PC-3 (cell line): ENCODE data around the gene ARHGAP42. TPM values are rescaled to one million over a fixed set of nuclear protein-coding genes. Genes with fewer than 3 reads are reported as not detected.

Experiments used
- ATAC-seq: fragments of 200-7000 bp; cut with Tn5 transposase; 2 replicates; pipeline ENCODE4 v1.9.1; 2020; ENCODE audit warnings: mild to moderate bottlenecking, moderate library complexity
- BruUV-seq: library from RNA; stranded (reverse); fragments of 400-500 nt; replicated peaks from 2 replicates; lab custom pipeline; 2021; lab: Mats Ljungman, UMichigan
- CTCF ChIA-PET: fragments of 300-600 bp; sonication (Branson Sonifier 250); formaldehyde crosslinking; loops from one replicate; lab custom pipeline; 2022; ENCODE audit warnings: antibody characterized with exemption; lab: Charles Lee
- POLR2A ChIA-PET: fragments of 300-600 bp; sonication (Branson Sonifier 250); formaldehyde crosslinking; loops from one replicate; lab custom pipeline; 2022; ENCODE audit warnings: antibody characterized with exemption; ENCODE audit not compliant: unreplicated experiment; lab: Charles Lee
- DNase-seq: peaks from one replicate; pipeline ENCODE4 v3.0.0-alpha.2; 2015
- H2AFZ ChIP-seq: fragments of 300-600 bp; sonication (generic); 2 replicates; pipeline ENCODE4 v1.6.0; 2016; ENCODE audit warnings: antibody characterized with exemption, low read length
- H3F3A ChIP-seq: fragments of 300-600 bp; sonication (generic); one replicate; pipeline ENCODE4 v1.6.0; 2017; ENCODE audit warnings: antibody characterized with exemption, low read length, control low read depth, mild to moderate bottlenecking; ENCODE audit not compliant: unreplicated experiment
- H3K27ac ChIP-seq: fragments of 300-600 bp; sonication (generic); 2 replicates; pipeline ENCODE4 v1.5.1; 2016; ENCODE audit warnings: mild to moderate bottlenecking, low read length
- H3K27me3 ChIP-seq: fragments of 300-600 bp; sonication (generic); 2 replicates; pipeline ENCODE4 v1.6.1; 2016; ENCODE audit warnings: low read length, mixed read lengths
- H3K36me3 ChIP-seq: fragments of 300-600 bp; sonication (generic); 2 replicates; pipeline ENCODE4 v1.6.1; 2016; ENCODE audit warnings: low read depth, mixed run types, low read length, mixed read lengths
- H3K4me1 ChIP-seq: fragments of 300-600 bp; sonication (generic); 2 replicates; pipeline ENCODE4 v1.5.1; 2016; ENCODE audit warnings: low read length; ENCODE audit not compliant: insufficient read depth
- H3K4me2 ChIP-seq: fragments of 300-600 bp; sonication (generic); 2 replicates; pipeline ENCODE4 v1.6.0; 2016; ENCODE audit warnings: low read length
- H3K4me3 ChIP-seq: fragments of 300-600 bp; sonication (generic); 2 replicates; pipeline ENCODE4 v1.5.1; 2016; ENCODE audit warnings: mild to moderate bottlenecking, low read length, mixed read lengths
- H3K79me2 ChIP-seq: fragments of 300-600 bp; sonication (generic); 2 replicates; pipeline ENCODE4 v1.6.1; 2017; ENCODE audit warnings: low read length, mixed read lengths
- H3K9ac ChIP-seq: fragments of 300-600 bp; sonication (generic); 2 replicates; pipeline ENCODE4 v1.6.0; 2016; ENCODE audit warnings: mild to moderate bottlenecking, low read length
- H3K9me2 ChIP-seq: fragments of 300-600 bp; sonication (generic); replicated peaks from 2 replicates; pipeline ENCODE4 v1.6.1; 2016; ENCODE audit warnings: mixed run types, low read length, mixed read lengths
- H3K9me3 ChIP-seq: fragments of 300-600 bp; sonication (generic); 2 replicates; pipeline ENCODE4 v1.6.1; 2016; ENCODE audit warnings: low read length, mixed read lengths
- H4K20me1 ChIP-seq: fragments of 300-600 bp; sonication (generic); 2 replicates; pipeline ENCODE4 v1.6.1; 2016; ENCODE audit warnings: low read length, mixed read lengths
- CTCF ChIP-seq: fragments of 300-600 bp; sonication (generic); conservative IDR thresholded peaks from 2 replicates; pipeline ENCODE4 v1.5.1; 2017; ENCODE audit warnings: antibody characterized with exemption, low read depth, mild to moderate bottlenecking, low read length
- EZH2 ChIP-seq: fragments of 300-600 bp; sonication (generic); IDR thresholded peaks from one replicate; pipeline ENCODE4 v1.6.1; 2017; ENCODE audit warnings: antibody characterized with exemption, mild to moderate bottlenecking, low read length; ENCODE audit not compliant: unreplicated experiment
- EZH2phosphoT487 ChIP-seq: fragments of 300-600 bp; sonication (generic); IDR thresholded peaks from 2 replicates; pipeline ENCODE4 v1.6.1; 2018; ENCODE audit warnings: mild to moderate bottlenecking, antibody characterized with exemption, low read length, borderline replicate concordance
- intact Hi-C: fragments of 100-400 bp; cut with micrococcal nuclease; formaldehyde crosslinking; loops from 2 replicates; pipeline ENCODE4 v1.9.0; 2023
- total RNA-seq: library from RNA; depleted of rRNA; stranded (reverse); fragments of >200 nt; gene quantifications from 2 replicates; pipeline ENCODE4 v1.2.3, GENCODE V29; 2014

ARHGAP42 gene
- total RNA-seq, 1 experiment from 2014 or later = 12.1 TPM

GRCh38 chr11:100672498-100673033 is 14.5 kb upstream of the ARHGAP42 start:
- Histone ChIP-seq H3K4me3 (no peak overlapping the region), H3K36me3 (no peaks in the 10 kb centered on the region), H4K20me1 (no peaks in the 10 kb centered on the region), H3K9ac (no peak overlapping the region), H3K4me2 (no peak overlapping the region), H3K27me3 (no peaks in the 10 kb centered on the region), H3K27ac (no peak overlapping the region), H3F3A (no peaks in the 10 kb centered on the region), H3K9me2 (no peaks in the 10 kb centered on the region), H3K9me3 (no peaks in the 10 kb centered on the region), H3K4me1 (no peaks in the 10 kb centered on the region), H3K79me2 (no peaks in the 10 kb centered on the region), H2AFZ (no peak overlapping the region)
- ChIA-PET POLR2A (no interaction called here), CTCF (no interaction called here)
- intact Hi-C loops = no loop called here
- BruUV-seq = no TSS peak
- DNase-seq = no peak
- TF ChIP-seq CTCF (no peak), EZH2phosphoT487 (no peak), EZH2 (no peak)
- ATAC-seq = no peak

GRCh38 chr11:100673063-100673462 is 14.0 kb upstream of the ARHGAP42 start:
- H3K27me3 ChIP-seq = no peaks in the 10 kb centered on the region
- no peak overlapping the region for H3K4me2 ChIP-seq
- H2AFZ ChIP-seq = no peak overlapping the region
- no peaks in the 10 kb centered on the region for H4K20me1 ChIP-seq
- H3K9me2 ChIP-seq = no peaks in the 10 kb centered on the region
- H3K27ac ChIP-seq = no peak overlapping the region
- H3K9ac ChIP-seq = no peak overlapping the region
- intact Hi-C loops = no loop called here
- no peak overlapping the region for H3K4me3 ChIP-seq
- DNase-seq = no peak
- TF ChIP-seq EZH2phosphoT487 = no peak
- no peak for TF ChIP-seq EZH2
- no peak for TF ChIP-seq CTCF
- no peaks in the 10 kb centered on the region for H3K9me3 ChIP-seq
- CTCF ChIA-PET = no interaction called here
- no TSS peak for BruUV-seq
- POLR2A ChIA-PET = no interaction called here
- ATAC-seq = no peak
- no peaks in the 10 kb centered on the region for H3F3A ChIP-seq
- H3K36me3 ChIP-seq = no peaks in the 10 kb centered on the region
- H3K79me2 ChIP-seq = no peaks in the 10 kb centered on the region
- H3K4me1 ChIP-seq = no peaks in the 10 kb centered on the region

- H3F3A ChIP-seq = no peaks in the 10 kb centered on the region
- H3K36me3 ChIP-seq = no peaks in the 10 kb centered on the region
- H3K9me2 ChIP-seq = no peaks in the 10 kb centered on the region
- H3K27ac ChIP-seq = no peak overlapping the region
- no peak overlapping the region for H3K4me2 ChIP-seq
- no peak overlapping the region for H2AFZ ChIP-seq
- no peaks in the 10 kb centered on the region for H3K27me3 ChIP-seq
- no peak for ATAC-seq
- no peak overlapping the region for H3K9ac ChIP-seq
- BruUV-seq = no TSS peak
- intact Hi-C loops = no loop called here
- no peaks in the 10 kb centered on the region for H3K4me1 ChIP-seq
- POLR2A ChIA-PET = no interaction called here
- H3K9me3 ChIP-seq = no peaks in the 10 kb centered on the region
- DNase-seq = no peak
- H4K20me1 ChIP-seq = no peaks in the 10 kb centered on the region
- H3K79me2 ChIP-seq = no peaks in the 10 kb centered on the region
- H3K4me3 ChIP-seq = no peak overlapping the region
- CTCF ChIA-PET = no interaction called here
- no peak for TF ChIP-seq EZH2
- no peak for TF ChIP-seq EZH2phosphoT487
- TF ChIP-seq CTCF = no peak
Observed at GRCh38 chr11:100674212-100674611, 12.9 kb upstream of the ARHGAP42 start.
